HG02798 (cell line): ENCODE results near the gene PSMG2.
"Not testable (repeated sequence)": the region's sequence is repeated elsewhere in the genome, so short reads cannot be mapped to it uniquely, and the experiment has no call there.

Experiments used
- ATAC-seq: cut with Tn5 transposase; IDR thresholded peaks from one replicate; pipeline ENCODE4 v1.9.1; 2021; ENCODE audit warnings: mild to moderate bottlenecking; ENCODE audit not compliant: unreplicated experiment, poor library complexity

PSMG2 gene

DNA sequence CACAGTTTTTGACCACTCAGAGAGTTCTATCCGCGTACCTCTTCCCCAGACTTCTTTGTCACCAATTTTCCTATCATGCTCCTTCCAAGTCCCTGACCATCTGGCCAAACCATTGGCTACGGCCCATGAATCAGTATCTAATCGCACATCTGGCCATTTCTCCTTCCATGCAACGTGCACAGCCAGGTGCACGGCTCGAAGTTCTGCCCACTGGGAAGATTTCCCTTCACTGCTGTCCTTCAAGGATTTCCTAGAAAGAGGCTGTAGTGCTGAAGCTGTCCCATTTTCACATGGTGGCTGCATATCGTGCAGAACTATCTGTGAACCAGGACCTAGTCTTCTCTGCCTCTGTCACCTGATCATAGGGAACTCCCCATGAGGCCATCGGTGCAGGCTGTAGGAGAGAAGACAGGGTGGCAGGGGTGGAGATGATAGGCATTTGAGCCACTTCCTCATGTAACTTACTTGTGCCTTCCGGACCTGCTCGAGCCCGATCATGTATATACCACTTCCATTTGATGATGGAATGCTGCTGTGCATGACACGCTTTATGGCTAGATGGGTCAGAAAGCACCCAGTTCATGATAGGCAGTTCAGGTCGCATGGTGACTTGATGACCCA lies 53.9 kb downstream of the PSMG2 start:
- not testable (repeated sequence) for ATAC-seq

- ATAC-seq, result not testable (repeated sequence)
Measured at GRCh38 chr18:12758566-12758965, 55.7 kb downstream of the PSMG2 start.

- ATAC-seq, result no peak
Measured at GRCh38 chr18:12765126-12765525, 62.3 kb downstream of the PSMG2 start.

DNA sequence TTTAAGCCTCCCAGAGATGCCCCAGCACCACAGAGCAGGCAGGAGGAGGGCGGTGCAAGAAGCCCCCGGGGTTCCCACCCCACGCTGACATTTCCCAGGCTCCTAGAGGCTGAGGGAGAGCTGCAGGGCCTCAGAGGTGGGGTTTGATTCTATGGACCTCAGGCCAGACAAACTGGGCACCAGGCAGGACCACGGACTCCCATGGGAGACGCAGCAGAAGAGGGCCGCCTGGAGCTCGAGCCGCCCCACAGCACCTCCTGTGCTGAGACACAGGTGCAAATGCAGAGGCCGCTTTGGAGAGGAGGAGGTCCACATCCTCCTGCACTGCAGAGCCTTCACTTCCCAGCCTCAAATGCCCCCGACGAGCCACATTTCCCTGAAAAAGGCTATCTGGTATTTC lies 62.7 kb downstream of the PSMG2 start:
- ATAC-seq, result no peak

GRCh38 chr18:12766986-12767433 lies 64.2 kb downstream of the PSMG2 start:
- no peak for ATAC-seq

DNA sequence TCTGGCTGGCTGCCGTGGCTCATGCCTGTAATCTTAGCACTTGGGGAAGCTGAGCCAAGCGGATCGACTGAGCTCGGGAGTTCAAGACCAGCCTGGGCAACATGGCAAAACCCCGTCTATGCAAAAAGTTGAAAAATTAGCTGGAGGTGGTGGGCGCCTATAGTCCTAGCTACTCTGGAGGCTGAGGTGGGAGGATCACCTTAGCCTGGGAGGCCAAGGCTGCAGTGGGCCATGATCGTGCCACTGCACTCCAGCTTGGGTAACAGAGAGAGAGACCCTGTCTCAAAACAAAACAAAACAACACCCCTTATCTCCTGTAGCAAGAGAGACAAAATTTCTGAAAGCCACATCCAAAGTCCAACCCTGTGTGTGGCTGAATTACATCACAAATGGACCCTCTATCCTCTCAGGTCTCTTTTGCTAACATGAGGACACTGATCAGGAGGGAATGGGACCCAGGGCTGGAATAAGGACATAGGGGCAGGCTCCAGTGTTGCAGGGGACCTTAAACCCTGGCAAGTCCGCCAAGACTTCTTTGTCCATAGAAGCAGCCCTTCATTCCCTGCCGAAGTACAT lies 64.8 kb downstream of the PSMG2 start:
- no peak for ATAC-seq

GRCh38 chr18:12768625-12769024 lies 65.8 kb downstream of the PSMG2 start:
- ATAC-seq, result no peak

- no peak for ATAC-seq
Measured at GRCh38 chr18:12769136-12769535, 66.3 kb downstream of the PSMG2 start.

- ATAC-seq, result no peak
Measured at GRCh38 chr18:12769644-12770440, 67.0 kb downstream of the PSMG2 start.

- ATAC-seq, result no peak
Measured at GRCh38 chr18:12770469-12771219, 67.8 kb downstream of the PSMG2 start.

GRCh38 chr18:12772111-12772510 lies 69.3 kb downstream of the PSMG2 start:
- ATAC-seq, result no peak

DNA sequence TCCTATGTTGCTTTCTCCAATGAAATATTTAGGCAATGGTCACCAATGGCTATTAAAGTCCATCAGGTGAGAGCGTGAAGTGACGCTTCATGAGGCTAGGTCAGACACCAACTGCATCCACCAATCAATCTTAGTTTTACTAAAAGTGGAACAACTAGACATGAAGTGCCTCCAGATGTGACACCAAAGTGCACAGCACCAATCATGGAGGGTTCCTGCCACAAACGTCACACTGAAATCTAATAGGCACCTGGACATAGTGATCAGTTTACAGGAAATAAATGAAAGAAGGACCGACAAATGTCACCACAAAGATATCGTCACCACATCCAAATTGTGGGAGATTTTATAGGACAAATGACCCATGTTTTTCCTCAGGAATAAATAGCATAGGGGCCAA lies 70.5 kb downstream of the PSMG2 start:
- ATAC-seq, result no peak

DNA sequence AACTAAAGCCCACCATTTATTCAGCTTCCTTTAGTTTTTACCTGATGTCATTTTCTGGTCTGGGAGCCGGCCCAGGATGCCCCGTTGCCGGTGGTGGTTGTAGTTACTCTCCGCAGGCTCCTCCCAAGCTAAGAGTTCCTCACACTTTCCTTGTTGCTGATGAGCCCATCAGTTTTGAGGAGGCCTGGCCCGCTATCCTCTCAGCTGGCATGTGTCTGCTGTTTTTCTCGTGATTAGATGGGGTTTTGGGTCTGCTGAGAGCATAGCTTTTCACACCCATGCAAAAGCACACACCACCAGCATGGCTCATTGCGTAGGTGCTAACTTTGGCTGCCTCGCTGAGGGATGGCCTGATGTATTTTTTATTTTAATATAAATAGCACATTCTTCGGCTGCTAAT lies 72.1 kb downstream of the PSMG2 start:
- ATAC-seq, result no peak
